Epithelial cell of esophagus (primary cell): ENCODE results near the gene SLC6A5.
"Not testable (repeated sequence)": the region's sequence is repeated elsewhere in the genome, so short reads cannot be mapped to it uniquely, and the experiment has no call there.

Source experiments
- DNase-seq: peaks from one replicate; pipeline ENCODE4 v3.0.0; 2010; ENCODE audit warnings: low read depth
- H3K4me3 ChIP-seq: 2 replicates; pipeline ENCODE4 v1.5.1; 2011; ENCODE audit warnings: mild to moderate bottlenecking, low read length, control low read depth
- TF ChIP-seq, protein P1 (sequence below): IDR thresholded peaks from 2 replicates; pipeline ENCODE4 v1.5.1; 2011; ENCODE audit warnings: low read depth, mild to moderate bottlenecking, low read length, control low read depth, inconsistent platforms; ENCODE audit not compliant: insufficient read depth; ENCODE audit errors: missing control alignments

SLC6A5 gene

DNA sequence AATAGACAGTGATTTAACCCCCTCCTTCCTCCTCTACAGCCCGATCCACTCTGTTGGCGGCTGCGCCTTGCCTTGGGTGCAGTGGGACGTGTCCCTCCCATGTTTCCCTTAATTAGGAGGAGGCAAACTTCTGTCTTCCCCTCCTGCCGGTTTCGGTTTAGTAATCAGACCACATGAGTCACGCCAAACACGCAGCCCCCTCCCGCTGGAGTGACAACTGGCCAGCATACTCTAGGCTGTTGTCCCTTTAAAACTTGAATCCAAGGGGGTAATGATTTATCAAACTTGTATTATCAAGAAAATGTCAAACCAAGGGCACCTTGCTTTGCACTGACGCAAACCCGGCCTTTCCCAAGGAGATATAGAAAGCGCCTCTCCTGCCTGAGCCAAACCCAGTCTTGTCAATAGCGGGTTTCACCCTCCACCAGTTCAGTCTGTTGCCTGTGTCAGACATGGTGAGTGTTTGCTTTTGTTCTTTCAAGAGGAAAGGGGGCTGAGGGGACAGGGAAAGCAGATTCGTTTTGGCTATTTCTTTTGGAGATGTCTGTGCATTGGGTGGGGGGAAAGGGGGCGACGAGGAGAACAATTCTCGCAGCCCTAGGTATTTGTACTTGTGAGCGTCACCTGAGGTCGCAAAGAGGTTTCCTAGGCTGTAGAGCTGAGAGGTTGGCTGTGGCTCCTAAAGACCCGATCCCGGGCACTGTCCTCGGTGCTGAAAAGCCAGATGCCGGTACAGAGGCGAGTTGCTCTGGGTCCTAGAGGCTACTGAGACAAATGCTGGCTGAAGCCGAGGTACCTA is at the start of gene SLC6A5:
Gene SLC6A5, plus strand, starts transcription at position 388 of the 799 bp plus-strand sequence. Its CDS starts 65 bp downstream, at position 453.
- peak; percentile 77 for DNase-seq
- TF ChIP-seq, protein P1, sequence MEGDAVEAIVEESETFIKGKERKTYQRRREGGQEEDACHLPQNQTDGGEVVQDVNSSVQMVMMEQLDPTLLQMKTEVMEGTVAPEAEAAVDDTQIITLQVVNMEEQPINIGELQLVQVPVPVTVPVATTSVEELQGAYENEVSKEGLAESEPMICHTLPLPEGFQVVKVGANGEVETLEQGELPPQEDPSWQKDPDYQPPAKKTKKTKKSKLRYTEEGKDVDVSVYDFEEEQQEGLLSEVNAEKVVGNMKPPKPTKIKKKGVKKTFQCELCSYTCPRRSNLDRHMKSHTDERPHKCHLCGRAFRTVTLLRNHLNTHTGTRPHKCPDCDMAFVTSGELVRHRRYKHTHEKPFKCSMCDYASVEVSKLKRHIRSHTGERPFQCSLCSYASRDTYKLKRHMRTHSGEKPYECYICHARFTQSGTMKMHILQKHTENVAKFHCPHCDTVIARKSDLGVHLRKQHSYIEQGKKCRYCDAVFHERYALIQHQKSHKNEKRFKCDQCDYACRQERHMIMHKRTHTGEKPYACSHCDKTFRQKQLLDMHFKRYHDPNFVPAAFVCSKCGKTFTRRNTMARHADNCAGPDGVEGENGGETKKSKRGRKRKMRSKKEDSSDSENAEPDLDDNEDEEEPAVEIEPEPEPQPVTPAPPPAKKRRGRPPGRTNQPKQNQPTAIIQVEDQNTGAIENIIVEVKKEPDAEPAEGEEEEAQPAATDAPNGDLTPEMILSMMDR = no peak

DNA sequence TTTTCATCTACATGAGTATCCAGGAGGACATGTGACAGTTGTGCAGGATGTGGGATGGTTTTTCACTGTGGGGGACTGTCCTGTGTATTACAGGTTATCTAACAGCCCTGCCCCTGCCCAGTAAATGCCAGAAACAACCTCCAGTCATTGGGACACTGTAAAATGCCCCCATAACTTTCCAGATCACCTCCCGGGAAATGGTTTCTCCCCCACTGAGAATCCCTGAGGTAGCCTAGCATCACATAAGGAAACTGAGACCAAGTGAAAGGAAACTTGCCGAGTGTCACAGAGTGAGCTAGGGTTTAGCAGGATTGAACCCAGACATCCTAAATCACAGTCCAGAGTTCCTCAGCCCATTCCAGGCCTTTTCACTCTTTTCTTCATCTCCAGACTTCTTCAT is 48.3 kb upstream of the SLC6A5 start:
- H3K4me3 ChIP-seq = no peak overlapping the region
- TF ChIP-seq, protein P1 = no peak
- DNase-seq = no peak

More for the DNA sequence above, at the start of gene SLC6A5:
- no peak within 1 kb of the TSS for H3K4me3 ChIP-seq

DNA sequence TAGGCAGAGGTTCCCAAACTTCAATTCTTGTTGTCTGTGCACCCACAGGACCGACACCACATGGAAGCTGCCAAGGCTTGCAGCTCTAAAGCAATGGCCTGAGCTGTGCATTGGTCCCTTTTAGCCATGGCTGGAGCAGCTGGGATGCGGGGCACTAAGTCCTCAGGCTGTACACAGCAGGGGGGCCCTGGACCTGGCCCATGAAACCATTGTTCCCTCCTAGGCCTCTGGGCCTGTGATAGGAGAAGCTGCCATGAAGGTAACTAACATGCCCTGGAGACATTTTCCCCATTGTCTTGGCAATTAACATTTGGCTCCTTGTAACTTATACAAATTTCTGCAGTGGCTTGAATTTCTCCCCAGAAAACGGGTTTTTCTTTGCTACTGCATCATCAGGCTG is 43.6 kb upstream of the SLC6A5 start:
- no peak for DNase-seq
- TF ChIP-seq, protein P1 = no peak

DNA sequence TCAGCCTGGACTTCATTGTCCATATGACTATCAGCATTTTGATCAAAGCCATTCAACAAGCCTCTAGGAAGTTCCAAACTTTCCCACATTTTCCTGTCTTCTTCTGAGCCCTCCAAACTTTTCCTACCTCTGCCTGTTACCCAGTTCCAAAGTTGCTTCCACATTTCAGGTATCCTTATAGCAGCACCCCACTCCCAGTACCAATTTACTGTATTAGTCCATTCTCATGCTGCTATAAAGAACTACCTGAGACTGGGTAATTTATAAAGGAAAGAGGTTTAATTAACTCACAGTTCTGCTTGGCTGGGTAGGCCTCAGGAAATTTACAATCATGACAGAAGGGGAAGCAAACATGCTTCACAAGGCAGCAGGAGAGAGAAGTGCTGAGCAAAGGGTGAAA is 43.0 kb upstream of the SLC6A5 start:
- DNase-seq, H3K4me3 ChIP-seq: not testable (repeated sequence)

More for the DNA sequence above, 43.6 kb upstream of the SLC6A5 start:
- no peak overlapping the region for H3K4me3 ChIP-seq

DNA sequence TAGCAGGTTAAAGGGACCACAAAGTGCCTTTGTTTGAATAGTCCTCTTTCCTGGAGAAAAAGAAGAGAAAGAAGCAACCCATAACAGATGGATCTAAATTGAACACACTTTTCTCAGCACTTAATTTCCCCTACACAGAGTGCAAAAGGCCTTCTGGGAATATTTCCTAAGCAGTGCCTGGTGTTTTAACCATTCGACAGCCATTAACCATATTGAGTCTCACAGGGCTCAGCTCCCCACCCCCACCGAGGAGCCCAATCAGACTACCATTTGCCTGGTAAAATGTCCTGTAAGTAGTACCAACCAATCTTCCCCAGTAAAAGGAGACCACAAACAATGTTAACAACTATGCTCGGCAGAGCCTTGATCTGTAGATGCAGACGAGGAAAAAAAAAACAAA is 40.7 kb upstream of the SLC6A5 start:
- no peak for DNase-seq
- H3K4me3 ChIP-seq = no peak overlapping the region
- TF ChIP-seq, protein P1 = no peak

DNA sequence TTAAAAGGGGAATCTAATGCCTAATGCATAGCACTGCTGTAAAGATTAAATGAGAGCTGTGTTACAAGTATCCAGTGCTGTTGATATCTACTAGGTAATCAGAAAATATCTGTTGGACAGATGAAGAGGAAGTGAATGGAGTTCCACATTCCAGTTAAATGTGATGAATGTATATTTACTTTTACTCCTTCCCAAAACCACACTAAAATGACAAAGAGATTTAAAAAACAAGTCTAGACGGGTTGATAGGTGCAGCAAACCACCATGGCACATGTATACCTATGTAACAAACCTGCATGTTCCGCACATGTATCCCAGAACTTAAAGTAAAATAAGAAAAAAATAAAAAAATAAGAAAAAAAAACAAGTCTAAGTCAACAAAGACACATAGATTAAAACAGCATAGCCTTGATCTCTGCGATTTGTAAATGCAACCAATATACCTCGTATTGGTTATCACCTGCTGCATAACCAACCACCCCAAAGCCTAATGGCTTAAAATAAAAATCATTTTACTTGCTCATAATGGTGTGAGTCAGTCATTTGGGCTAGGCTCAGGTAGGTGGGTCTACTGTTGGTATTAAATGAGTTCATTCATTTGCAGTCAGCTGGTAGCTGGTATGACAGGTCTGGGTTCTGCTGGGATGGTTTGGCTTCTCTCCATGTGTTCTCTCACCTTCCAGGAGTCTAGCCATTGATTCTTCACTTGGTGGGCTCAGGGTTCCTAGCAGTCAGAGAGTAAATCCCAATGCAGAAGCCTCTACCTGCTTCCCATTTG is 39.7 kb upstream of the SLC6A5 start:
- H3K4me3 ChIP-seq = no peak overlapping the region
- TF ChIP-seq, protein P1 = no peak
- peak; percentile 92 for DNase-seq

DNA sequence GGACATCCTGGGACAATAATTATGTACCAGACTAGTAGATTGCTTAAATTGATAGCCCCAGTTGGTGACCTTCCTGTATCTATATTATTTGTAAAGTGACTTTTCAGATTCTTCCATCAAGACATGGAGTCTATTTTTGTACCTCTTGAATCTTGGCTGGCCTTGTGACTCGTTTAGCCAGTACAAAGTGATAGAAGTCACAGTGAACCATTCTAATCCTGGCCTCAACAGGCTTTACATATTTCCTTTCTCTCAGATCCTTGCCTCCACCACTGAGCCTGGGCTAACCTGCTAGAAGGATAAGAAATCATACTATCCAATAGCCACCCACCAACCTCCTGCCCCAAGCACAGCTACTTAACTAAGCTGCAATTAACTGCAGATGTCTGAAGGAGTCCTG is 37.5 kb upstream of the SLC6A5 start:
- no peak for DNase-seq

More for the DNA sequence above, 37.5 kb upstream of the SLC6A5 start:
- H3K4me3 ChIP-seq = no peak overlapping the region
- TF ChIP-seq, protein P1 = no peak
